Measurements from ENCODE around the gene TUFT1.

The TUFT1 gene

GRCh38 chr1:151629278-151629677, 89.2 kb downstream of the TUFT1 start:
- DNase-seq (ENCODE audit: low read depth), result no peak
- no peak overlapping the region for H3K4me3 ChIP-seq (replicated peaks; ENCODE audit: low read depth, low read length)
- TF ChIP-seq CTCF (IDR thresholded peaks at IDR 0.05; ENCODE audit: low read length, missing control alignments), result no peak

All from fibroblast of pulmonary artery (primary cell).